CD14-positive monocyte (primary cell): ENCODE data around the gene TANC1. TPM values are rescaled to one million over a fixed set of nuclear protein-coding genes. Genes with fewer than 3 reads are reported as not detected.

Experiments used
- DNase-seq, 3 donors: peaks; one replicate each; pipeline ENCODE4 v3.0.0-alpha.2; 2011 to 2022
- H2AFZ ChIP-seq: 2 replicates; pipeline ENCODE4 v1.6.0; 2012; ENCODE audit warnings: mild to moderate bottlenecking, low read depth, low read length, inconsistent platforms; ENCODE audit not compliant: insufficient read depth, poor library complexity, severe bottlenecking
- H3K27ac ChIP-seq, 2 donors: 1 replicate in 1 of 2; 2 replicates in 1 of 2; pipeline ENCODE4 v1.5.1; 2012 to 2013; ENCODE audit warnings: low read length in 2 of 2, control low read depth in 1 of 2, inconsistent platforms in 1 of 2, low read depth in 1 of 2, mild to moderate bottlenecking in 1 of 2
- H3K27me3 ChIP-seq, 2 donors: one replicate each; pipeline versions ENCODE4 v1.6.0 to v1.6.1; 2011 to 2013; ENCODE audit warnings: low read length in 2 of 2; ENCODE audit not compliant: control insufficient read depth in 2 of 2, insufficient read depth in 2 of 2
- H3K36me3 ChIP-seq, 2 donors: replicated peaks in 1 of 2; 1 replicate in 1 of 2; 2 replicates in 1 of 2; pipeline versions ENCODE4 v1.5.1 to v1.6.1; 2012 to 2013; ENCODE audit warnings: low read length in 2 of 2, control low read depth in 1 of 2, inconsistent platforms in 1 of 2, mild to moderate bottlenecking in 1 of 2; ENCODE audit not compliant: insufficient read depth in 2 of 2, control insufficient read depth in 1 of 2
- H3K4me1 ChIP-seq, 2 donors: 1 replicate in 1 of 2; 2 replicates in 1 of 2; pipeline versions ENCODE4 v1.5.1 to v1.6.1; 2012 to 2013; ENCODE audit warnings: low read length in 2 of 2, control low read depth in 1 of 2, inconsistent platforms in 1 of 2, mild to moderate bottlenecking in 1 of 2, moderate library complexity in 1 of 2; ENCODE audit not compliant: insufficient read depth in 2 of 2, control insufficient read depth in 1 of 2
- H3K4me2 ChIP-seq: replicated peaks from 2 replicates; pipeline ENCODE3; 2012; ENCODE audit warnings: low read length, moderate library complexity, mild to moderate bottlenecking; ENCODE audit not compliant: poor library complexity, severe bottlenecking; ENCODE audit errors: extremely low read depth
- H3K4me3 ChIP-seq, 3 experiments: fragments of 200-600 bp in 1 of 3; sonication (generic) in 1 of 3; replicated peaks in 1 of 3; 1 replicate in 2 of 3; 2 replicates in 1 of 3; pipeline ENCODE4 v1.5.1; 2011 to 2013; ENCODE audit warnings: low read length in 3 of 3, mild to moderate bottlenecking in 3 of 3, control low read depth in 2 of 3, low read depth in 2 of 3, inconsistent platforms in 1 of 3, moderate library complexity in 1 of 3
- H3K79me2 ChIP-seq: 2 replicates; pipeline ENCODE4 v1.6.0; 2012; ENCODE audit warnings: mild to moderate bottlenecking, control low read depth, inconsistent platforms, low read length, moderate library complexity; ENCODE audit not compliant: insufficient read depth
- H3K9ac ChIP-seq: 2 replicates; pipeline ENCODE4 v1.6.0; 2017; ENCODE audit warnings: low read length, mild to moderate bottlenecking; ENCODE audit not compliant: insufficient read depth, poor library complexity, severe bottlenecking
- H3K9me3 ChIP-seq, 2 donors: replicated peaks in 1 of 2; 1 replicate in 1 of 2; 2 replicates in 1 of 2; pipeline versions ENCODE4 v1.5.1 to v1.6.1; 2012 to 2013; ENCODE audit warnings: low read length in 2 of 2, control low read depth in 1 of 2; ENCODE audit not compliant: control insufficient read depth in 1 of 2, insufficient read depth in 1 of 2
- H4K20me1 ChIP-seq: 2 replicates; pipeline ENCODE4 v1.6.0; 2012; ENCODE audit warnings: mild to moderate bottlenecking, low read length, control low read depth, moderate library complexity; ENCODE audit not compliant: insufficient read depth
- H3K27ac Mint-ChIP-seq, 7 donors: one replicate each; pipeline ENCODE4 v1.8.0; 2020; ENCODE audit warnings: mild to moderate bottlenecking in 7 of 7, mixed read lengths in 7 of 7, moderate library complexity in 6 of 7, inconsistent platforms in 2 of 7
- H3K27me3 Mint-ChIP-seq, 3 donors: one replicate each; pipeline ENCODE4 v1.8.0; 2021 to 2022; ENCODE audit warnings: low read depth in 3 of 3, mild to moderate bottlenecking in 3 of 3, mixed read lengths in 3 of 3, moderate library complexity in 3 of 3, inconsistent platforms in 1 of 3
- H3K36me3 Mint-ChIP-seq, 2 donors: one replicate each; pipeline ENCODE4 v1.8.0; 2020; ENCODE audit warnings: mixed read lengths in 2 of 2, inconsistent platforms in 1 of 2, mild to moderate bottlenecking in 1 of 2
- H3K4me1 Mint-ChIP-seq: one replicate; pipeline ENCODE4 v1.8.0; 2020; ENCODE audit warnings: mild to moderate bottlenecking, mixed read lengths
- H3K4me3 Mint-ChIP-seq, 2 donors: one replicate each; pipeline ENCODE4 v1.8.0; 2020; ENCODE audit warnings: mild to moderate bottlenecking in 2 of 2, mixed read lengths in 2 of 2, moderate library complexity in 1 of 2
- H3K9me3 Mint-ChIP-seq, 7 donors: one replicate each; pipeline ENCODE4 v1.8.0; 2020 to 2022; ENCODE audit warnings: mixed read lengths in 7 of 7, mild to moderate bottlenecking in 6 of 7, moderate library complexity in 6 of 7, inconsistent platforms in 2 of 7
- WGBS: methylation state at CpG from one replicate; pipeline ENCODE4 v1.1.5; 2013; ENCODE audit warnings: missing lambda C conversion rate; ENCODE audit not compliant: insufficient coverage; 5-methylcytosine and 5-hydroxymethylcytosine counted together
- intact Hi-C, 2 donors: fragments of 100-400 bp; cut with micrococcal nuclease; formaldehyde crosslinking; loops; one replicate each; pipeline versions ENCODE4 v1.15.0 to v1.15.1; 2023
- polyA plus RNA-seq, 3 donors: library from polyadenylated mRNA; depleted of rRNA in 1 of 3; unstranded in 2 of 3; stranded (reverse) in 1 of 3; fragments of 300-500 nt in 2 of 3; fragments of >200 nt in 1 of 3; fragmentation: Illumina TruSeq in 2 of 3; gene quantifications; 1 replicate in 2 of 3; 2 replicates in 1 of 3; pipeline ENCODE4 v1.2.3, GENCODE V29; 2012 to 2021
- TF ChIP-seq, protein P1 (sequence below): fragments of 200-600 bp; IDR thresholded peaks from one replicate; pipeline ENCODE4 v1.8.0; 2022; ENCODE audit warnings: antibody characterized with exemption, mild to moderate bottlenecking

Gene TANC1
- polyA plus RNA-seq, 3 donors, result 0.04 TPM; not detected in 2

DNA sequence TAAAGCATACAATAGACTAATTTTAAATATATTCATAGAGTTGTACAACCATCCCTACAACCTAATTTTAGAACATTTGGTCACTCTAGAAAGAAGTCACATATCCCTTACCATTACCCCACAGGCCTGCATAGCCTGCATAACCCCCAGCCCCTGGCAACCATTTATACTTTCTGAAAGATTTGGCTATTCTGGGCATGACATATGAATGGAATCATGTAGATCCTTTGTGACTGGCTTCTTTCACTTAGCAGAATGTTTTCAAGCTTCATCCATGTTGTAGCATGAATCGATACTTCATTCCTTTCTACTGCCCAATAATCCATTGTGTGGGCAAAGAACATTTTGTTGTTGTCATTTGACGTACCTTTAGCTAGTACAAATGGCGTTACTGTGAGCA lies 166.5 kb downstream of the TANC1 start:
- no peak for DNase-seq
- H3K27me3 Mint-ChIP-seq, result peaks cover 2 to 8% (median 5%) of the 10 kb centered on the region in 3 donors
- Histone ChIP-seq H3K27me3 (peaks cover 0 to 3% of the 10 kb centered on the region in 2 donors), H4K20me1 (no peaks in the 10 kb centered on the region), H2AFZ (no peak overlapping the region), H3K27ac (no peak overlapping the region), H3K4me2 (no peak overlapping the region), H3K9me3 (no peaks in the 10 kb centered on the region), H3K79me2 (no peaks in the 10 kb centered on the region), H3K36me3 (no peaks in the 10 kb centered on the region), H3K4me1 (peaks cover 0 to 8% of the 10 kb centered on the region in 2 donors), H3K9ac (no peak overlapping the region), H3K4me3 (no peak overlapping the region)
- intact Hi-C loops, result no loop called here
- H3K9me3 Mint-ChIP-seq, result no peaks in the 10 kb centered on the region
- no peaks in the 10 kb centered on the region for H3K36me3 Mint-ChIP-seq
- no peak overlapping the region for H3K4me3 Mint-ChIP-seq
- WGBS, result 97% methylated on average over 3 of the region's 3 CpGs
- H3K27ac Mint-ChIP-seq, result no peak overlapping the region
- TF ChIP-seq, protein P1, sequence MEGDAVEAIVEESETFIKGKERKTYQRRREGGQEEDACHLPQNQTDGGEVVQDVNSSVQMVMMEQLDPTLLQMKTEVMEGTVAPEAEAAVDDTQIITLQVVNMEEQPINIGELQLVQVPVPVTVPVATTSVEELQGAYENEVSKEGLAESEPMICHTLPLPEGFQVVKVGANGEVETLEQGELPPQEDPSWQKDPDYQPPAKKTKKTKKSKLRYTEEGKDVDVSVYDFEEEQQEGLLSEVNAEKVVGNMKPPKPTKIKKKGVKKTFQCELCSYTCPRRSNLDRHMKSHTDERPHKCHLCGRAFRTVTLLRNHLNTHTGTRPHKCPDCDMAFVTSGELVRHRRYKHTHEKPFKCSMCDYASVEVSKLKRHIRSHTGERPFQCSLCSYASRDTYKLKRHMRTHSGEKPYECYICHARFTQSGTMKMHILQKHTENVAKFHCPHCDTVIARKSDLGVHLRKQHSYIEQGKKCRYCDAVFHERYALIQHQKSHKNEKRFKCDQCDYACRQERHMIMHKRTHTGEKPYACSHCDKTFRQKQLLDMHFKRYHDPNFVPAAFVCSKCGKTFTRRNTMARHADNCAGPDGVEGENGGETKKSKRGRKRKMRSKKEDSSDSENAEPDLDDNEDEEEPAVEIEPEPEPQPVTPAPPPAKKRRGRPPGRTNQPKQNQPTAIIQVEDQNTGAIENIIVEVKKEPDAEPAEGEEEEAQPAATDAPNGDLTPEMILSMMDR, result no peak
- peaks cover 13% of the 10 kb centered on the region for H3K4me1 Mint-ChIP-seq

GRCh38 chr2:159136391-159136790 lies 168.0 kb downstream of the TANC1 start:
- H3K36me3 Mint-ChIP-seq, result no peaks in the 10 kb centered on the region

More at GRCh38 chr2:159136391-159136790, 168.0 kb downstream of the TANC1 start:
- H4K20me1 ChIP-seq, result no peaks in the 10 kb centered on the region
- H3K9me3 ChIP-seq, result no peaks in the 10 kb centered on the region
- no peak overlapping the region for H3K9ac ChIP-seq
- no peaks in the 10 kb centered on the region for H3K27me3 ChIP-seq
- no peak overlapping the region for H3K4me2 ChIP-seq
- H3K27ac Mint-ChIP-seq, result no peak overlapping the region
- peaks cover 0 to 13% of the 10 kb centered on the region in 2 donors for H3K4me1 ChIP-seq
- H3K36me3 ChIP-seq, result no peaks in the 10 kb centered on the region
- DNase-seq, result no peak
- no CpG with 5 or more reads among the region's 3 CpGs for WGBS
- peaks cover 0 to 3% (median 0%) of the 10 kb centered on the region in 3 donors for H3K27me3 Mint-ChIP-seq
- intact Hi-C loops, result no loop called here
- TF ChIP-seq, protein P1, result no peak
- no peak overlapping the region for H3K4me3 ChIP-seq
- no peak overlapping the region for H2AFZ ChIP-seq
- no peaks in the 10 kb centered on the region for H3K79me2 ChIP-seq
- no peak overlapping the region for H3K27ac ChIP-seq
- H3K4me3 Mint-ChIP-seq, result no peak overlapping the region
- no peaks in the 10 kb centered on the region for H3K9me3 Mint-ChIP-seq
- H3K4me1 Mint-ChIP-seq, result peaks cover 14% of the 10 kb centered on the region
